Hepatocyte (in vitro differentiated cells): ENCODE data around the gene KDF1.

Source experiments
- CTCF ChIP-seq: fragments of 200-600 bp; sonication (generic); IDR thresholded peaks from 2 replicates; pipeline ENCODE4 v1.5.1; 2016; ENCODE audit warnings: antibody characterized with exemption, mild to moderate bottlenecking; ENCODE audit not compliant: poor library complexity
- EZH2 ChIP-seq: fragments of 200-600 bp; sonication (generic); IDR thresholded peaks from 2 replicates; pipeline ENCODE4 v1.6.1; 2016; ENCODE audit warnings: antibody characterized with exemption, mild to moderate bottlenecking, borderline replicate concordance

GRCh38 chr1:26965628-26966027 is 5.4 kb upstream of the KDF1 start:
- TF ChIP-seq CTCF (no peak), EZH2 (no peak)
